ENCODE results near the gene LDLRAP1.

LDLRAP1 gene

DNA sequence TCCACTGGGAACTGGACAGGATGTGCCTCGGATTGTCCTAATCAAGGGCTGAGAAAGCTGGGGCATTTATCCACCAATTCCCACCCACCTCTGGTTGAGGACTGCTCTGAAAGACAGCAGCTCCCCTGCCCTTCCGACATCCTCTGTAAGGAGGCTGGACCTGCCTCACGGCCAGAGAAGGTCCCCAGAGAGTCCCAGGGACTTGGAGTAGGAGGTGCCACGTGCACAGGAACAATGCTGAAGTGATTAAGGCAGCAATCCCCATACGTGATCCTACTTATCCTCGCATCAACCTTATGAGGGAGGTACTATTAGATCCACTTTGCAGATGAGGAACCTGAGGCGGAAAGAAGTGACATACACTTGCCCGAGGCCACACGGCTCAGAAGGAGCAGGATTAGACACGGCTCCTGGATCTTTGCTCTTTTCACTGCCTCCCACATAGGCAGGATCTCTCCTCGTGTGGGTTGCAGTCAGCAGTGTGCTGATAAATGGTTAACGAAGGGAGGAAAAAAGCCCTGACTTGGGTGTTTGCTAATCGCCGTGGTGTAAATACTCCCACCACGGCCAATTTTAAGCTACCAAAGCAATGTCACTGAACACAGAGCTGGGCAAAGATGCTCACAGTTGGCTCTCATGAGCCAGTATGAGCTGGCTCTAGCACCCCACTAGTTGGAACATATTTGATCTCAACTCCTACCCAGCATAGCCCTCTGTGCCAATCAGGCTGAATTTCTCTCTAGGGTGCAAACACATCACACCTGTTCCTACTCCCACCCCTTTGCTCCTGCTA, 18.6 kb upstream of the LDLRAP1 start:
- no peak for DNase-seq (ENCODE audit: low read depth)

DNA sequence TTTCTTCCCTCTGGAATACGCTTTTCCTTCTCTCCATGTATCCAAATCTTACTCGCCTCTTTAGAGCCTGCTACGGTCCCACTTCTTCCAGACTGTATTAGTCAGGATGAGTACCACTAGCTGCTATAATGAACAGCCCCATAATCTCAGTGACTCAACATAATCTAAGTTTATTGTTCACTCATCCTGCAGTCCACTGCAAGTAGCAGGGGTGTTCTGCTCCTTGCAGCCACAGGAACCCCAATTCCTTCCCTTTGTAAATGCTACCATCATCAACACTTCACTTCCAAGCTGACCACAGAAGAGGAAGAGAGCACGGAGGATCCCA, 18.1 kb upstream of the LDLRAP1 start:
- no peak for DNase-seq (ENCODE audit: low read depth)

- no peak for DNase-seq (ENCODE audit: low read depth)
Measured at GRCh38 chr1:25526753-25527152, 16.7 kb upstream of the LDLRAP1 start.

DNA sequence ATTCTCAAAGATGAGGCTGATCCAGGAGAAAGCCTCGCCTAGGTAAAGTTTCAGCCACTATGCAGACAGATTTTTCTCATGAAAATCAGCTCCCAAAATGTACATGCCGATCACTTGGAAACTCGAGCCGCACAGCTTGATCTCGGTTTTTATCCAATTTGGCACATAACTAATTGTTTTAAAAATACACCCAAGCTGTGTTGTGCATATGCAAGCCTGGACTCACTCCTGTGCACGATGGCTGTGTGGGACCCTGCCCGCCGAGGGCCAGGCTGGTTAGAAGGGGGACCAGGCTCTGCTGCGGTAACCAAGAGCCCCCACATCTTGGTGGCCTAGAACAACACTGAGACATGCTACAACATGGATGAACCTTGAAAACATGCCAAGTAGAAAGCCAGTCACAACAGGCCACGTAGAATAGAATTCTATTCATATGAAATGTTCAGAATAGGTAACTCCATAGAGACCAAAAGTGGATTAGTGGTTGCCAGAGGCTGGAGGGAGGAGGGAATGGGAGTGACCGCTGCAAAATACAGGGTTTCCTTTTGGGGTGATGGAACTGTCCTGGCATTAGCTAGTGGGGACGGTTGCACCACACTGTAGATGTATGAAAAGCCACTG, 16.1 kb upstream of the LDLRAP1 start:
- no peak for DNase-seq (ENCODE audit: low read depth)

DNA sequence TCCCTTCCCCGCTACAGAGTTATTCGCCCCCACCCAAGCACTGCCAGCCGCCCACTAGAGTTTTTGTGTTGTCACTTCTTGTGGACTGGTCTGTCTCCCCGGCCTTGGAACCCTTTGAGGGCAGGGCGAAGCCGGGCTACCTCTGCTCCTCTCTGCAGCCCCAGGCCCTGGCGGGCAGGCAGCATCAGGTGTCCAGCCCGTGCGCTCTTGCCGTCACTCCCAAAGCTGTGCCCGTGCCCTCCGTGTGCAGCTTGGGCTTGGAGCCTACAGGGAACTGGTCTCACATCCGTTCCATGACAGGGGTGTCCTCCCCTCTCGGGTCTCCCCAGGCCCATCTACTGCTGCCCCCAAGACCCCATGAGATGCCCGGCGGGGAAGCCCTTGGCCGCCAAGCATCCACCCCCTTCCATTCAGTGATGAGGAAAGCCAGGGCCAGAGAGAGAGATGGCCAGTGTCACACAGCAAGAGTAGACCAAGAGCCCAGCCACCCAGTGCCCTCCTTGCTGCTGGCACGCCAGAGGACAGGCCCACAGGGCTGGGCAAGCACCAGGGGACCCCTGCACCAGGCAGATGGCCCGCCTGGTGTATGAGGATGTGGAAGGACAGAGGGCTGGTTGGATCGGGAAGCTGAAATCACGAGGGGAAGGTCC, 15.3 kb upstream of the LDLRAP1 start:
- no peak for DNase-seq (ENCODE audit: low read depth)

DNA sequence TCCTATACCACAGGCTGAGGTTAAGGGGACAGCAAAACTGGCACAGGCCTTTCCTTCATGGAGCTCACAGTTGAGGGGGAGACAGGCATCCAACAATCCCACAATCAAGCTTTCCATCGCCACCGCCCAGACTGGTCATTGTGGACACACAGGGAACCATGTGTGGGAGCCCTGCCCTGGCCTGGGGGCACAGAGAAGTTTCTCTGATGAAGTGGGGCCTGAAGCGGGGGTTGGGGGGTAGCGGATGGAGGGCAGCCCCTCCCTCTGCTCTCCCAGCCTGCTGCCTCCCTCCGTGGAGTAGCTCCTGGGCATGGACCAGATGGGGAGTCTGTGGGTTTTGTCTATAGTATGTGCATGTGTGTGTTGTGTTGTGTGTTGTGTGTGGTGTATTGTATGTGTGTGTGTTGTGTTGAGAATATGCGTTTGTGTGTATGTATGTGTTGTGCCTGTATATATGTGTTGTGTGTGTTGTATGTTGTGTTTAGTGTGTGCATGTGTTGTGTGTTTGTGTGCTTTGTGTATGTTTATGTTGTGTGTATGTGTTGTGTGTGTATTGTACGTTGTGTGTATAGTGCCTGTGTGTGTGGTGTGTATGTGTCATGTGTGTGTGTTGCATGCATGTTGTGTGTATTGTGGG, 14.4 kb upstream of the LDLRAP1 start:
- DNase-seq (ENCODE audit: low read depth), result no peak

DNA sequence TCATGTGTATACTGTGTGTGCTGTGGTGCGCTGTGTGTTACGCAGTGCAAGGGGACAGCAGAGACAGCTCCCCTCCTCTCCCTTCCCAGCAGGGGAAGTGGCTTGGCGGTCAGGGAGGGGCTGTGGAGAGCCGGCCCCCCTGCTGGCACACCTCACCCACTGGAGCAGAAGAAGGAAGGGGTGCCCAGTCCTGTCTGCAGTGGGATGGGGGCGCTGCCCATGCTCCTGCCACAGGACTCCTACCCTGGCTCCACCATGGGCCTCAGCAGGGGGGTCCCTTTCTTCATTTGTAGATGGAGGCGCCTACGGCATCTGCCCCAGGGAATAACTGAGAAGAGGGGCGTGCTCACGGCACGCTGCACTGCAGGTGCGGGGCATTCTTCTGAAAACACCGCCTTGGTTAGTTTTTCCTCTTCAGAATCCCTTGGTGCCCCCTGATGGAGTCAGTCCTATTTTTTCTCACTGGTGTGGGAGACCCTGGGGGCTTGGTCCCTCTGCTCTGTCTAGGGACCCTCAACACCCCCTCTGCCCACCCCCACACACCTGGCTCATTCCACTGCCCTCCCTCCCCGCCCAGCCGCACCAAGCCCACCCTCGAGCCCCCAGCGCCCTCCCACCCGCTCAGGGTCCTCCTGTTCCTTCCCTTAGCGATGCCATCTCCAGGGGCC, 13.8 kb upstream of the LDLRAP1 start:
- no peak for DNase-seq (ENCODE audit: low read depth)

DNA sequence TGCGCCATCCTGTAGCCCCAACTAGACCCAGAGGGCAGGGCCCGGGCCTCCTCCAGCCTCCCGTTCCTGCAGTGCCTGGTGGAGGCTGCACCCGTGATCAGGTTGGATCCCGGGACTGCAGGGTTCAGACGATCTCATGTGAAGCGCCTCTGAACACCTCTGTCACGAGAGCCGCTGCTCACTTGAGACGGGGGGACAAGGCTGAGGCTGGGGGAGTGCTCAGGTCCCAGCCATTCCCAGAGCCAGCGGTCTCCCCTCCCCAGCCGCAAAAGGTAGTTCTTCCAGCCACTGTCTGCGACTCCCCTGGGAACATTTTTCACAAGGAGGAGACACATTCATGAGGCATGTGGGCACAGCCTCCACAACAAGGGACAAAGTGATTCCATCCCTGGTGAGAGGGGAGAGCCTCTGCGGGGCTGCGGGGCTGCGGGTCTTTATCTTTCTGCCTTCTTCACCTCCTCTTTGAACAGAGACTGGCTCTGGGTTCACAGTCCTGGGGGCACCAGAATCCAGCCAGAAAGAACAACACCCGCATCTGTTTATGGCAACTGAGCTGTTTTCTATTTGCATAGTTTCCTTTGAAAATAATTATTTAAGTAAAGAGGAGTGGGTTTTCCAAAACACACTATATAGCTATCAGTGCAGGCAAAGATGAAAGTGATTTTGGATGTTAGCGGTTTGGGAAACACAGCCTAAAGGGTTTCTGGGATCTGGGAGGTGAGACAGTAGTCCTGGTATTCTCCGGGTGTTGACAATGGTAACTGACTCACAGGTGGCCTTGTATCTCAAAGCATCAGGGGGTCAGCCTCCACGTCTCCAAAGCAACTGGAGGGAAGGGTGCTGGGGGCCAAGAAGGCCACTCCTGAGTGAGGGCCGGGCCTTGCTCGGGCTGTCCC, 13.0 kb upstream of the LDLRAP1 start:
- no peak for DNase-seq (ENCODE audit: low read depth)

GRCh38 chr1:25531082-25531461, 12.3 kb upstream of the LDLRAP1 start:
- DNase-seq (ENCODE audit: low read depth), result no peak

DNA sequence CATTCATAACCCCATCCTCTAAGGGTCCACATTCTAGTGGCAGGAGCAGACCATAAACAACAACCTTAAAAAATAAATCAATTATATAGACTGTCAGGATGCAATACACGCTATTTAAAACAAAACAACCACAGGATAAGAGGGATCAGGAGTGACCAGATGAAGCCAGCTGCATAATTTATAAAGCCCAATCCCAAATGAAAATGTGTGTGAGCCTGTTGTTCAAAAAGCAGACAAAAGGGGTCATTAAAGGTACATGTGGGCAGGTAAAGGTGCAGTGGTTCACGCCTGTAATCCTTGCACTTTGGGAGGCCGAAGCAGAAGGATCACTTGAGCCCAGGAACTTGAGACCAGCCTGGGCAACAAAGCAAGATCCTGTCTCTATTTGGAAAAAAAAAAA, 10.4 kb upstream of the LDLRAP1 start:
- DNase-seq (ENCODE audit: low read depth), result no peak

- no peak for DNase-seq (ENCODE audit: low read depth)
Measured at GRCh38 chr1:25533775-25534409, 9.5 kb upstream of the LDLRAP1 start.

DNA sequence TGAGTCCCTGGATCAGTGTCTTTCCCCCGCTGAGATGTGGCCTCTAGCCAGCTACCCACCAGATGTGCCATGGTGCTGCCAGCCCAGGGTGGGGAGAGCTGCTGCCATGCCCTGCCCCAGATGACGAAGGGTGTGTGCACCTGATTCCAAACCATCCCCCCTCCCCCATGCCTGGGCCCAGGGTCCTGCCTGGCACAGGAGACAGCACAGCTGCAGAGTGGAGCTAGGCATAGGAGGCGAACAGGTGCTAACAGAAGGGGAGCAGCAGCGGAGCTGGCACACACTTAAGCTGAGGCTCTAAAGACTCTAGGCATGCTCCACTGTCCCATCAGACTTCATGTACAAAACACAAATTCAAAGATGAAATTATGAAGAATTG, 9.0 kb upstream of the LDLRAP1 start:
- no peak for DNase-seq (ENCODE audit: low read depth)

- DNase-seq (ENCODE audit: low read depth), result no peak
Measured at GRCh38 chr1:25536124-25536523, 7.3 kb upstream of the LDLRAP1 start.

DNA sequence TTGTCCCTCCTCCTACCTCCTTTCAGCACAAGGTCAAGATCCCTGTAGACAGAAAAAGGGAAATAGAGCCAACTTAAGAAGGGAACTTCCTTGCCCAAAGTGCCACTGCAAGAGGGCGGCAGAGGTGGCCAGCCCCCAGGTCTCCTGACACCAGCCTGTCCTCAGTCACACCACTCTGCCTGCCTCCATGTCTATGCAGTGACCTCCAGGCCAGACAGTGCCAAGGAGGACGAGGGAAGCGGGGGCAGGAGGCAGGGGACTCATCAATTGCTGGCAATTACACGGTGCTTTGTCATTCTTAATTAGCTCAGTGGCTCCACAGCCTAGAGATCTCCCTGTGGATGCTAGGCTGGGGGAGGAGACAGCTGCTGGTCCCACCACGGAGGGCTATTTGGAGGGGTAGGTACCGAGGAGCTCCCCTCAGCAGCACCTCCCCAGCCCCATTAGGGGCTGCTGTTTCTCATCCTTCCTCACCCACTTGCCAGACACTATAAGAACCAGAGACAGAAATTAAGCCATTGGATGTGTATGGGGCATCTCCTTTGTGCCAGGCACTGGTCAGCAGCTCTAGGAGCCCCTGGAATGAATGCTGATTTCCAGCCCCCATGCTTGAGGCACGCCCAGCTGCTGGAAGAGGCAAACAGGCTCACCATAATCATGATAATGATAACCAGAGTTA, 6.1 kb upstream of the LDLRAP1 start:
- DNase-seq (ENCODE audit: low read depth), result no peak

GRCh38 chr1:25538191-25538767, 5.1 kb upstream of the LDLRAP1 start:
- no peak for DNase-seq (ENCODE audit: low read depth)

DNA sequence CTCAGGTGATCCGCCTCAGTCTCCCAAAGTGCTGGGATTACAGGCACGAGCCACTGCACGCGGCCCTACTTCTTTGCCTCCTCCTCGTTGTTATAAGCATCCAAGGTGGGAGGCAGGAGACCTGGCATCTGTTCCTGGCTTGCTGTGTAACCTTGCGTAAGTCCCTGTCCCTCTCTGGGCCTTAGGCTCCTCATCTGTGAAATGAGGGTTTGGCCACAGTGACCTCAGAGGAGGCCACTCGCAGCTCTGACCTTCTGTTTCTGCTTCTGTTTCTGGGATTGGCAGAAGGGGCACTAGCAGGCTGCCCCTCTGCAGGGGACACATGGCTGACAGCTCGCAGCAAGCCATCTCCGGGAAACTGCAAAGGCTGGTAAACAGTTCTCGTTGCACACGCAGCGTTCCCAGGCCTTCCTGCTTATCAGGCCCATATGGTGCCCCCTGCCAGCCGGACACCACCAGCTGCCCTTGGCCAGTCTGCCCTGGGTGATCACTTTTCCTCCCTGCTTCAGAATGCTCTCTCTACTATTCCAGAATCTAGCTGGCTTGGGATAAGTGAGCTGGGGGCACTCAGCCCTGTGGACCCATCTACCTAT, 2.6 kb upstream of the LDLRAP1 start:
- no peak for DNase-seq (ENCODE audit: low read depth)

DNA sequence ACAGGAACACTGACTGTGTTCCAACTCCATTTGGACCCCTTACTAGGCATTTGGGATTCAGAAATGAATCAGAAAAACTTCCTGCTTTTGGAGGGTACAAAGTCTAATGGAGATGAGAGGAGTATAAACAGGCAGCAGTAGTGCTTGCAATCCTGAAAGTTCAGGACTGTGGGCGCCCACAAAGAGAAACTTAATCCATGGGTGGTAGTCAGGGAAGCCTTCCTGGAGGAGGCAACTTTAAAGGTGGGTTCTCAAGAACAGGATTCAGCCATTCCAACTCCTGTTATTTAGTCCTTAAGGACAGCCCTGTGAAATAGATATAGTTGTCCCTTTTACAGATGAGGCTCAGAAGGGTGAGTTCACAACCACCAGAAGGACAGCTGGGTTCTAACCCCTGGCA, 2.0 kb upstream of the LDLRAP1 start:
- DNase-seq (ENCODE audit: low read depth), result no peak

- no peak for DNase-seq (ENCODE audit: low read depth)
Measured at GRCh38 chr1:25541889-25542658, 1.3 kb upstream of the LDLRAP1 start.

DNA sequence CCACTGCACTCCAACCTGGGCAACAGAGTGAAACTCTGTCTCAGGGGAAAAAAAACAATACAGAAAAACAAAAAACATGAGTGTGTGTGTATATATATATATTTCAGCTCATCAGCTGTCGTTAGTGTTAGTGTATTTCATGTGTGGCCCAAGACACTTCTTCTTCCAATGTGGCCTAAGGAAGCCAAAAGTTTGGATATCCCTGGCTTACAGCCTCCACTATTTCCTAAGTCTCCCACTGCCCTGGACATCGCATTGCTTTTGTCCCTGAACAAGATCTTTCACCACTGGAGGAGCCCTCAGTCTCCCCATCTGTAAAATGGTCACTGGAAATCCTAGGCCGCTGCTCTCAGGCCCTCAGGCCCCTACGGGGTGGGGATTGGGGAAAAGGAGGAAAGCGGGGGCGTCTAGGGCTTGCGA, 391 bp upstream of the LDLRAP1 start:
- no peak for DNase-seq (ENCODE audit: low read depth)

All from fibroblast of the conjunctiva (primary cell).